Memory B cell (primary cell): ENCODE measurements around the gene LYPLA2.
"Not testable (repeated sequence)": the region's sequence is repeated elsewhere in the genome, so short reads cannot be mapped to it uniquely, and the experiment has no call there.

Experiments used
- ATAC-seq: fragments of 150-1000 bp; cut with Tn5 transposase; 2 replicates; pipeline ENCODE4 v1.10.0; 2021; ENCODE audit warnings: low read depth, mild to moderate bottlenecking, moderate library complexity
- DNase-seq, 2 donors: peaks; one replicate each; pipeline ENCODE4 v3.0.0; 2022; ENCODE audit warnings: low spot score in 2 of 2
- H3K27ac Mint-ChIP-seq: one replicate; pipeline ENCODE4 v1.8.0; 2022; ENCODE audit warnings: mild to moderate bottlenecking, moderate library complexity, mixed read lengths
- H3K27me3 Mint-ChIP-seq: one replicate; pipeline ENCODE4 v1.8.0; 2022; ENCODE audit warnings: mixed read lengths
- H3K36me3 Mint-ChIP-seq: one replicate; pipeline ENCODE4 v1.8.0; 2022; ENCODE audit warnings: mild to moderate bottlenecking, mixed read lengths
- H3K4me1 Mint-ChIP-seq: one replicate; pipeline ENCODE4 v1.8.0; 2022; ENCODE audit warnings: mixed read lengths
- H3K4me3 Mint-ChIP-seq: one replicate; pipeline ENCODE4 v1.8.0; 2022; ENCODE audit warnings: mild to moderate bottlenecking, moderate library complexity, mixed read lengths
- H3K9me3 Mint-ChIP-seq: one replicate; pipeline ENCODE4 v1.8.0; 2022; ENCODE audit warnings: mixed read lengths

Gene LYPLA2

GRCh38 chr1:23793018-23793781 lies 2.3 kb downstream of the LYPLA2 start:
- peak; percentile 50 for ATAC-seq
- H3K4me3 Mint-ChIP-seq = peak overlapping the region; percentile 11
- peaks cover 14% of the 10 kb centered on the region for H3K36me3 Mint-ChIP-seq
- no peaks in the 10 kb centered on the region for H3K27me3 Mint-ChIP-seq
- H3K9me3 Mint-ChIP-seq = no peaks in the 10 kb centered on the region
- peaks cover 19% of the 10 kb centered on the region for H3K4me1 Mint-ChIP-seq
- DNase-seq = peak in 1 of 2 donors; percentile 19
- H3K27ac Mint-ChIP-seq = peak overlapping the region; percentile 67

GRCh38 chr1:23793861-23794731 lies 3.2 kb downstream of the LYPLA2 start:
- H3K36me3 Mint-ChIP-seq = peaks cover 12% of the 10 kb centered on the region
- DNase-seq (no peak), ATAC-seq (no peak)
- H3K9me3 Mint-ChIP-seq = no peaks in the 10 kb centered on the region
- H3K27me3 Mint-ChIP-seq = no peaks in the 10 kb centered on the region
- no peak overlapping the region for H3K4me3 Mint-ChIP-seq
- no peak overlapping the region for H3K27ac Mint-ChIP-seq
- H3K4me1 Mint-ChIP-seq = peaks cover 19% of the 10 kb centered on the region

GRCh38 chr1:23794732-23795182 lies 3.8 kb downstream of the LYPLA2 start:
- not testable (repeated sequence) for H3K27me3 Mint-ChIP-seq, DNase-seq, H3K27ac Mint-ChIP-seq, H3K4me3 Mint-ChIP-seq, ATAC-seq, H3K9me3 Mint-ChIP-seq
- peaks cover 20% of the 10 kb centered on the region for H3K4me1 Mint-ChIP-seq
- peaks cover 12% of the 10 kb centered on the region for H3K36me3 Mint-ChIP-seq

- Mint-ChIP-seq H3K4me3 (no peak overlapping the region), H3K4me1 (peaks cover 14% of the 10 kb centered on the region), H3K36me3 (peaks cover 12% of the 10 kb centered on the region), H3K27me3 (no peaks in the 10 kb centered on the region), H3K9me3 (no peaks in the 10 kb centered on the region), H3K27ac (no peak overlapping the region)
- DNase-seq (no peak), ATAC-seq (no peak)
These were observed 4.9 kb downstream of the LYPLA2 start for GRCh38 chr1:23795676-23796465.

- Mint-ChIP-seq H3K4me1 (peaks cover 11% of the 10 kb centered on the region), H3K36me3 (peaks cover 12% of the 10 kb centered on the region), H3K4me3 (no peak overlapping the region), H3K27ac (no peak overlapping the region), H3K27me3 (no peaks in the 10 kb centered on the region), H3K9me3 (no peaks in the 10 kb centered on the region)
- no peak for DNase-seq
- no peak for ATAC-seq
These were observed 5.7 kb downstream of the LYPLA2 start for GRCh38 chr1:23796466-23797271.

- Mint-ChIP-seq H3K4me1 (peaks cover 6% of the 10 kb centered on the region), H3K27me3 (no peaks in the 10 kb centered on the region), H3K9me3 (no peaks in the 10 kb centered on the region), H3K27ac (no peak overlapping the region), H3K4me3 (no peak overlapping the region), H3K36me3 (peaks cover 12% of the 10 kb centered on the region)
- DNase-seq (no peak), ATAC-seq (no peak)
These were observed 6.8 kb downstream of the LYPLA2 start for GRCh38 chr1:23797478-23798448.

- Mint-ChIP-seq H3K4me1 (peaks cover 6% of the 10 kb centered on the region), H3K4me3 (no peak overlapping the region), H3K27ac (no peak overlapping the region), H3K36me3 (peaks cover 6% of the 10 kb centered on the region), H3K27me3 (no peaks in the 10 kb centered on the region), H3K9me3 (no peaks in the 10 kb centered on the region)
- DNase-seq = peak in 1 of 2 donors; percentile 11
- ATAC-seq = no peak
These were observed 7.8 kb downstream of the LYPLA2 start for GRCh38 chr1:23798662-23799142.

- H3K4me3 Mint-ChIP-seq = peak overlapping the region; percentile 88
- no peaks in the 10 kb centered on the region for H3K9me3 Mint-ChIP-seq
- H3K4me1 Mint-ChIP-seq = peaks cover 6% of the 10 kb centered on the region
- ATAC-seq (no peak), DNase-seq (no peak)
- no peaks in the 10 kb centered on the region for H3K27me3 Mint-ChIP-seq
- no peak overlapping the region for H3K27ac Mint-ChIP-seq
- peaks cover 7% of the 10 kb centered on the region for H3K36me3 Mint-ChIP-seq
These were observed 8.3 kb downstream of the LYPLA2 start for GRCh38 chr1:23799255-23799569.

- Mint-ChIP-seq H3K4me1 (peaks cover 6% of the 10 kb centered on the region), H3K36me3 (peaks cover 9% of the 10 kb centered on the region), H3K27me3 (no peaks in the 10 kb centered on the region), H3K27ac (no peak overlapping the region), H3K9me3 (no peaks in the 10 kb centered on the region), H3K4me3 (peak overlapping the region; percentile 88)
- DNase-seq = peak in 1 of 2 donors; percentile 20
- no peak for ATAC-seq
These were observed 8.8 kb downstream of the LYPLA2 start for GRCh38 chr1:23799570-23800399.

- peak within 1 kb of the TSS; percentile 83 for H3K27ac Mint-ChIP-seq
- H3K4me1 Mint-ChIP-seq = peaks cover 6% of the 10 kb centered on the region
- DNase-seq = peak; percentile 89 to 93
- no peaks in the 10 kb centered on the region for H3K27me3 Mint-ChIP-seq
- H3K36me3 Mint-ChIP-seq = peaks cover 11% of the 10 kb centered on the region
- peak within 1 kb of the TSS; percentile 88 for H3K4me3 Mint-ChIP-seq
- peak; percentile 92 for ATAC-seq
- no peaks in the 10 kb centered on the region for H3K9me3 Mint-ChIP-seq
These were observed 9.7 kb downstream of the LYPLA2 start, which contains the start of gene GALE for GRCh38 chr1:23800400-23801337. Gene GALE (minus strand): TSS chr1:23800754. CDS start chr1:23799007, 1,747 bp downstream.

GRCh38 chr1:23801338-23801748 lies 10.4 kb downstream of the LYPLA2 start:
- H3K27me3 Mint-ChIP-seq = no peaks in the 10 kb centered on the region
- no peak for ATAC-seq
- peak overlapping the region; percentile 88 for H3K4me3 Mint-ChIP-seq
- H3K27ac Mint-ChIP-seq = peak overlapping the region; percentile 83
- H3K36me3 Mint-ChIP-seq = peaks cover 11% of the 10 kb centered on the region
- no peaks in the 10 kb centered on the region for H3K9me3 Mint-ChIP-seq
- DNase-seq = no peak
- H3K4me1 Mint-ChIP-seq = peaks cover 6% of the 10 kb centered on the region
